Measurements from ENCODE around the gene MCUB.
"Not testable (repeated sequence)": the region's sequence is repeated elsewhere in the genome, so short reads cannot be mapped to it uniquely, and the experiment has no call there.

Gene MCUB

DNA sequence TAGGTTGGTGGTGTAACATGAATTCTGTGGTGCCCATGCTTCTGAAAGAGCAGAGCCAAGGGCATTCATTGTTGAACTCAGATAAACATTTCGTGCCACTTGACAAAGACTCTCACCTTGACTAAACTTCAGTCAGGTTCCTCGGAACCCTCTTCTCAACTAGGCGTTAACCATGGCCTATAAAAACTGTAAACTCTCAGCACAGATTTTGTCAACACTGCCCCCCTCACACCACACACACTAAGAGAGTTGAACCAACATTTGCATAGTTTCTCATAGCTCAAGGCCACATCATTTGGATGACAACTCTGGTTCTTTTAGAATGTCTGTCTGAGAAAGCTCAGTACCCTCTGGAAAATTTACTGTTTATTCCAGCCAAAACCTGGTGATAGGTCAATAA, 115.1 kb downstream of the MCUB start:
- no peaks in the 10 kb centered on the region for H3K27me3 ChIP-seq (ENCODE audit: control insufficient read depth, insufficient read depth, low read length)
- H2AFZ ChIP-seq, result no peak overlapping the region
- no peaks in the 10 kb centered on the region for H3K9me3 ChIP-seq (ENCODE audit: control insufficient read depth, low read length)
- no peak overlapping the region for H3K4me2 ChIP-seq (ENCODE audit: low read length)
- no peak overlapping the region for H3K9ac ChIP-seq
- H3K36me3 ChIP-seq (ENCODE audit: control insufficient read depth, insufficient read depth, low read length), result no peaks in the 10 kb centered on the region
- no peaks in the 10 kb centered on the region for H3K4me1 ChIP-seq
- no peaks in the 10 kb centered on the region for H3K79me2 ChIP-seq
- no peak overlapping the region for H3K4me3 ChIP-seq (ENCODE audit: low read depth, low read length)
- no peak overlapping the region for H3K27ac ChIP-seq
- TF ChIP-seq, protein P1, sequence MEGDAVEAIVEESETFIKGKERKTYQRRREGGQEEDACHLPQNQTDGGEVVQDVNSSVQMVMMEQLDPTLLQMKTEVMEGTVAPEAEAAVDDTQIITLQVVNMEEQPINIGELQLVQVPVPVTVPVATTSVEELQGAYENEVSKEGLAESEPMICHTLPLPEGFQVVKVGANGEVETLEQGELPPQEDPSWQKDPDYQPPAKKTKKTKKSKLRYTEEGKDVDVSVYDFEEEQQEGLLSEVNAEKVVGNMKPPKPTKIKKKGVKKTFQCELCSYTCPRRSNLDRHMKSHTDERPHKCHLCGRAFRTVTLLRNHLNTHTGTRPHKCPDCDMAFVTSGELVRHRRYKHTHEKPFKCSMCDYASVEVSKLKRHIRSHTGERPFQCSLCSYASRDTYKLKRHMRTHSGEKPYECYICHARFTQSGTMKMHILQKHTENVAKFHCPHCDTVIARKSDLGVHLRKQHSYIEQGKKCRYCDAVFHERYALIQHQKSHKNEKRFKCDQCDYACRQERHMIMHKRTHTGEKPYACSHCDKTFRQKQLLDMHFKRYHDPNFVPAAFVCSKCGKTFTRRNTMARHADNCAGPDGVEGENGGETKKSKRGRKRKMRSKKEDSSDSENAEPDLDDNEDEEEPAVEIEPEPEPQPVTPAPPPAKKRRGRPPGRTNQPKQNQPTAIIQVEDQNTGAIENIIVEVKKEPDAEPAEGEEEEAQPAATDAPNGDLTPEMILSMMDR (IDR thresholded peaks at IDR 0.05), result no peak

DNA sequence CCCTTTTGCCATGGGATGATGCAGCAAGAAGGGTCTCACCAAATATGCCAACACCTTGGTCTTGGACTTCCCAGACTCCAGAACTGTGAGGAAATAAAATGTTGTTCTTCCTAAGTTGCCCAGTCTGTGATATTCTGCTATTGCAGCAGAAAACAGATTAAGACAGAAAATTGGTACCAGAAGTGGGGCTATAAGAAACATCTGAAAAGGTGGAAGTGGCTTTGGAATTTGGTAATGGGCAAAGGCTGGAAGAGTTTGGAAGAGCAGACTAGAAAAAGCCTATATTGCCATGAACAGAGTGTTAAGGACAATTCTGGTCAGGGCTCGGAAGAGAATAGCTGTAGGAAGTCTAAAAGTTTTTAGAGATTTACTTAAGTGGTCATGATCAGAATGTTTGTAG, 115.8 kb downstream of the MCUB start:
- Histone ChIP-seq H3K79me2 (no peaks in the 10 kb centered on the region), H3K36me3 (ENCODE audit: control insufficient read depth, insufficient read depth, low read length) (no peaks in the 10 kb centered on the region), H3K4me2 (ENCODE audit: low read length) (no peak overlapping the region), H3K4me3 (ENCODE audit: low read depth, low read length) (no peak overlapping the region), H3K27ac (no peak overlapping the region), H3K27me3 (ENCODE audit: control insufficient read depth, insufficient read depth, low read length) (no peaks in the 10 kb centered on the region), H3K9me3 (ENCODE audit: control insufficient read depth, low read length) (no peaks in the 10 kb centered on the region), H3K9ac (no peak overlapping the region), H3K4me1 (no peaks in the 10 kb centered on the region), H2AFZ (no peak overlapping the region)
- TF ChIP-seq, protein P1 (IDR thresholded peaks at IDR 0.05), result no peak

DNA sequence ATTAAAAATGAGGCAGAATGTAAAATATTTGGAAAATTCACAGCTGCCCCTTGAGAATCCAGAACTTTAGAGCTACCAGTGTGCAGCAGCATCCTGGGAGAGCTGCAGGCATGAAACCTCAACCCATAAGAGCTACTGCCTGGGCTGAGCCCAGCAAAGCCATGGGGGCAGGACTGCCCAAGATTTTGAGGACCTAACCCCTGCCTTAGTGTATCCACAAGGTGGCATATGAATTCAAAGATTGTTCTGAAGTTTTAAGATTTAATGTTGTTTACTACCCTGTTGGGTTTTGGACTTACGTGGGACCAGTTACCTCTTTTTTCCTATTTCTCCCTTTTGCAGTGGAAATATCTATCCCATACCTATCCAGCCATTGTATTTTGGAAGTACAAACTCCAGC, 116.8 kb downstream of the MCUB start:
- no peaks in the 10 kb centered on the region for H3K27me3 ChIP-seq (ENCODE audit: control insufficient read depth, insufficient read depth, low read length)
- H3K9ac ChIP-seq, result no peak overlapping the region
- H3K4me2 ChIP-seq (ENCODE audit: low read length), result no peak overlapping the region
- H2AFZ ChIP-seq, result no peak overlapping the region
- no peak overlapping the region for H3K27ac ChIP-seq
- no peaks in the 10 kb centered on the region for H3K9me3 ChIP-seq (ENCODE audit: control insufficient read depth, low read length)
- no peaks in the 10 kb centered on the region for H3K79me2 ChIP-seq
- H3K4me1 ChIP-seq, result no peaks in the 10 kb centered on the region
- TF ChIP-seq, protein P1 (IDR thresholded peaks at IDR 0.05), result no peak
- H3K4me3 ChIP-seq (ENCODE audit: low read depth, low read length), result no peak overlapping the region
- no peaks in the 10 kb centered on the region for H3K36me3 ChIP-seq (ENCODE audit: control insufficient read depth, insufficient read depth, low read length)

DNA sequence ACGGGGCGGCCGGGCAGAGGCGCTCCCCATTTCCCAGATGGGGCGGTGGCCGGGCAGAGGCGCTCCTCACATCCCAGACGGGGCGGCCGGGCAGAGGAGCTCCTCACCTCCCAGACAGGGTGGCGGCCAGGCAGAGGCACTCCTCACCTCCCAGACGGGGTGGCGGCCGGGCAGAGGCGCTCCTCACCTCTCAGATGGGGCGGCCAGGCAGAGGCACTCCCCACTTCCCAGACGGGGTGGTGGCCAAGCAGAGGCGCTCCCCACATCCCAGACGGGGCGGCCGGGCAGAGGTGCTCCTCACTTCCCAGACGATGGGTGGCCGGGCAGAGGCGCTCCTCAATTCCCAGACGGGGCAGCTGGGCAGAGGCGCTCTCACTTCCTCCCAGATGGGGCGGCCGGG, 118.4 kb downstream of the MCUB start:
- not testable (repeated sequence) for H3K4me1 ChIP-seq; H2AFZ ChIP-seq; H3K79me2 ChIP-seq; H3K4me2 ChIP-seq (ENCODE audit: low read length); H3K27me3 ChIP-seq (ENCODE audit: control insufficient read depth, insufficient read depth, low read length); H3K9me3 ChIP-seq (ENCODE audit: control insufficient read depth, low read length); H3K27ac ChIP-seq; H3K4me3 ChIP-seq (ENCODE audit: low read depth, low read length); H3K36me3 ChIP-seq (ENCODE audit: control insufficient read depth, insufficient read depth, low read length); H3K9ac ChIP-seq

DNA sequence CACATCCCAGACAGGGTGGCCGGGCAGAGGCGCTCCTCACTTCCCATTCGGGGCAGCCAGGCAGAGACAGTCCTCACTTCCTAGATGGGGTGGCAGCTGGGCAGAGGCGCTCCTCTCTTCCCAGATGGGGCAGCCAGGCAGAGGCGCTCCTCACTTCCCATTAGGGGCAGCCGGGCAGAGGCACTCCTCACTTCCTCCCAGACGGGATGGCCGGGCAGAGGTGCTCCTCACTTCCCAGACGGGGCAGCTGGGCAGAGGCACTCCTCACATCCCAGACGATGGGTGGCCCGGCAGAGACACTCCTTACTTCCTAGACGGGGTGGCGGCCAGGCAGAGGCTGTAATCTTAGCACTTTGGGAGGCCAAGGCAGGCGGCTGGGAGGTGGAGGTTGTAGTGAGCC, 118.9 kb downstream of the MCUB start:
- H3K9me3 ChIP-seq (ENCODE audit: control insufficient read depth, low read length); H3K79me2 ChIP-seq; H3K27ac ChIP-seq; H3K27me3 ChIP-seq (ENCODE audit: control insufficient read depth, insufficient read depth, low read length); H3K36me3 ChIP-seq (ENCODE audit: control insufficient read depth, insufficient read depth, low read length); H3K4me3 ChIP-seq (ENCODE audit: low read depth, low read length); H3K9ac ChIP-seq; H2AFZ ChIP-seq; H3K4me1 ChIP-seq; H3K4me2 ChIP-seq (ENCODE audit: low read length): not testable (repeated sequence)

DNA sequence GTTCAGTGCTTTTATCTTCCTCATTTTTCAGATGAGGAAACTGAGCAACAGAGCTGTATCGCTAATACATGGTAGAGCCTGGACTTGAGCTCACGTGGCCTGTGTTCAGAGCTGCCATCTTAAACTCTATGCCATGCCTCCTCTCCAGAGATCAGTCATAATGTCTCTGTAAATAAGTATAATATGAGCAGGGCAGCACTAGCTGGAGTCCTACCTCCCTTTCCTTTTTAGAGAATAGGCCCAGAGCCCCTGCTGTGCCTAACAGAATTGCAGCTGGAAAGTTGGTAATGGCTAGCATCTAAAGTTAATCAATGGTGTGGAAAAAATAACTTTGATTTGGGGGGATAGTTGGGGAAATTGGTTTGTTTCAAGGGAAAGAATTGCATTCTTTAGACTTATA, 122.8 kb downstream of the MCUB start:
- Histone ChIP-seq H3K27ac (no peak overlapping the region), H3K9ac (no peak overlapping the region), H3K4me3 (ENCODE audit: low read depth, low read length) (no peak overlapping the region), H3K27me3 (ENCODE audit: control insufficient read depth, insufficient read depth, low read length) (no peaks in the 10 kb centered on the region), H3K9me3 (ENCODE audit: control insufficient read depth, low read length) (no peaks in the 10 kb centered on the region), H2AFZ (no peak overlapping the region), H3K4me2 (ENCODE audit: low read length) (no peak overlapping the region), H3K36me3 (ENCODE audit: control insufficient read depth, insufficient read depth, low read length) (no peaks in the 10 kb centered on the region), H3K79me2 (no peaks in the 10 kb centered on the region), H3K4me1 (no peaks in the 10 kb centered on the region)
- TF ChIP-seq, protein P1 (IDR thresholded peaks at IDR 0.05), result no peak

Data from parathyroid adenoma (tissue), 2 donors.